GM12865 (cell line): Measurements from ENCODE around the gene KRT26.
A peak's percentile ranks its signal among the peaks of the same experiment; 100 is the strongest.

ENCODE experiments used
- DNase-seq: peaks from one replicate; pipeline ENCODE4 v3.0.0; 2010; ENCODE audit warnings: low read depth
- H3K4me3 ChIP-seq: 2 replicates; pipeline ENCODE4 v1.5.1; 2011; ENCODE audit warnings: mild to moderate bottlenecking, low read depth, low read length, control low read depth
- TF ChIP-seq, protein P1 (sequence below): IDR thresholded peaks from 2 replicates; pipeline ENCODE4 v1.5.1; 2011; ENCODE audit warnings: low read length, control low read depth, low read depth, inconsistent platforms; ENCODE audit not compliant: insufficient read depth; ENCODE audit errors: missing control alignments

Gene KRT26, protein sequence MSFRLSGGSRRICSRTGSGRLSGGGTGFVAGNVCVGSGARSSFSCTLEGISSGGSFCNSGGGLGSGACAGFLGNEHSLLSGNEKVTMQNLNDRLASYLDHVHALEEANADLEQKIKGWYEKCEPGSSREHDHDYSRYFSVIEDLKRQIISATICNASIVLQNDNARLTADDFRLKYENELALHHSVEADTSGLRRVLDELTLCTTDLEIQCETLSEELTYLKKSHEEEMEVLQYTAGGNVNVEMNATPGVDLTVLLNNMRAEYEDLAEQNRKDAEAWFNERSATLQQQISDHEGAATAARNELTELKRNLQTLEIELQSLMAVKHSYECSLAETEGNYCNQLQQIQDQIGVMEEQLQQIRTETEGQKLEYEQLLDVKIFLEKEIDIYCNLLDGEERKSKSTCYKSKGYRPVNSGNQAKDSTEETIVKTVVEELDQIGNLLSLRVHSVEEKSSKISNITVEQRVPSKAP

DNA sequence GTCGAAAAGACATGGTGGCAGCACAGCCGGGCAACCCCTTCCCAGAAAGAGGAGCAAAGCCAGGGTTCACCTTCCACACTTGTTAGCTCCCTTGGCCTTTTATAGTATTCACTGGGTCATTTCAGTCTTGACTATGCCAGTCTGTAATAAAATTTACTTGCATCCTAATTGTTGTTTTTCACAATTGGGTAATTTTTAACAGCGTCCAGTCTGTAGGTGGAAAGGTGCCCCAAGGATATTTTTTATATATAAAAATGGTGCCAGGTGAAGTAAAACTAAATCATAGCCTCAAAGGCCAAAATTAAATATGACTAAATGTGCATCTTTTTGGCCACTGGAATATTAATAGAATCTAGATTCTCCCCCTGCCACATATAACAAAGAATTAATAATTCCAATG is at the start of gene KRT26:
TSS of gene KRT26 (minus strand) at position 101 of the 400 bp plus-strand sequence. CDS start at position 13, 88 bp downstream.
- no peak within 1 kb of the TSS for H3K4me3 ChIP-seq
- TF ChIP-seq, protein P1, sequence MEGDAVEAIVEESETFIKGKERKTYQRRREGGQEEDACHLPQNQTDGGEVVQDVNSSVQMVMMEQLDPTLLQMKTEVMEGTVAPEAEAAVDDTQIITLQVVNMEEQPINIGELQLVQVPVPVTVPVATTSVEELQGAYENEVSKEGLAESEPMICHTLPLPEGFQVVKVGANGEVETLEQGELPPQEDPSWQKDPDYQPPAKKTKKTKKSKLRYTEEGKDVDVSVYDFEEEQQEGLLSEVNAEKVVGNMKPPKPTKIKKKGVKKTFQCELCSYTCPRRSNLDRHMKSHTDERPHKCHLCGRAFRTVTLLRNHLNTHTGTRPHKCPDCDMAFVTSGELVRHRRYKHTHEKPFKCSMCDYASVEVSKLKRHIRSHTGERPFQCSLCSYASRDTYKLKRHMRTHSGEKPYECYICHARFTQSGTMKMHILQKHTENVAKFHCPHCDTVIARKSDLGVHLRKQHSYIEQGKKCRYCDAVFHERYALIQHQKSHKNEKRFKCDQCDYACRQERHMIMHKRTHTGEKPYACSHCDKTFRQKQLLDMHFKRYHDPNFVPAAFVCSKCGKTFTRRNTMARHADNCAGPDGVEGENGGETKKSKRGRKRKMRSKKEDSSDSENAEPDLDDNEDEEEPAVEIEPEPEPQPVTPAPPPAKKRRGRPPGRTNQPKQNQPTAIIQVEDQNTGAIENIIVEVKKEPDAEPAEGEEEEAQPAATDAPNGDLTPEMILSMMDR, result no peak
- no peak for DNase-seq

DNA sequence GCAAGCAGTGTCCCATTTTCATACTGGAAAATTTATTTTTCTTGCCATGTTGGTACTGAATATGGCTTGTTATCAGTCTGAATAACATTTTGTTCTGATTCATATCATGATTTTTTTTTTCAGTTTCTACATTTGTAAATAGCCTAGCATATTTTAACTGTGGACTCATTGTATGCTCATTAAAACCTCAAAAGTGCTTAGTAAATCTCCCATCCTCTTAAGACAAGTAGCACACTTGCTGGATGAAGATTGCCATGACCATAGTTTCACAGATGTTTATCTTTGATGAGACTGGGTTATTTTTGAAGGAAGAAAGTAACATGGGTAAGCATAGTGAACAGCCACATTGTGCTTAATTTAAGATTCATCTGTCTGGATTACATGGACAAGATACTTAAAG is 49.5 kb upstream of the KRT26 start:
- DNase-seq, result no peak
- TF ChIP-seq, protein P1, result no peak
- H3K4me3 ChIP-seq, result no peak overlapping the region

DNA sequence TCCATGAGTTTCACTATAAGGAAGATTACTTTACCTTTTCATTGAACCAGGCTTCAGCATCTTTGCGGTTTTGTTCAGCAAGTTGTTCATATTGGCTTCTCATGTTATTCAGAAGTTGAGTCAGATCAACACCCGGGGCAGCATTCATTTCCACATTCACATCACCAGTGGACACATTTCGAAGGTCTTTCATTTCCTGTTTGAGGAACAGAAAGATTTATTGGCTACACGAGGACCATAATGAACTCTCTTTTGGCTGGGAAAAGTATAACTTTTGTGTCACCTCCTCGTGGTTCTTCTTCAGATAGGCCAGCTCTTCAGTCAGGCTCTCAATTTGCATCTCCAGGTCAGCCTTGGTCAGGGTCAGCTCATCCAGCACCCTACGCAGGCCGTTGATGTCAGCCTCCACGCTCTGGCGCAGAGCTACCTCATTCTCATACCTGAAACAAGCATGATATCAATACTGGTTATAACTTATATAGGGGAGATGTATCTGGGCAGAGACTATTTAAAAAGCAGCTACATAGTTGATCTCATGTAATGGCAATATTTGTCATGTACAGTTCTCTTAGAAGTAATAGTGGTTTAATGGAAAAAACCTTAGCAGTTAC is 48.3 kb upstream of the KRT26 start:
- DNase-seq, result peak; percentile 5
- H3K4me3 ChIP-seq, result no peak overlapping the region
- TF ChIP-seq, protein P1, result no peak

DNA sequence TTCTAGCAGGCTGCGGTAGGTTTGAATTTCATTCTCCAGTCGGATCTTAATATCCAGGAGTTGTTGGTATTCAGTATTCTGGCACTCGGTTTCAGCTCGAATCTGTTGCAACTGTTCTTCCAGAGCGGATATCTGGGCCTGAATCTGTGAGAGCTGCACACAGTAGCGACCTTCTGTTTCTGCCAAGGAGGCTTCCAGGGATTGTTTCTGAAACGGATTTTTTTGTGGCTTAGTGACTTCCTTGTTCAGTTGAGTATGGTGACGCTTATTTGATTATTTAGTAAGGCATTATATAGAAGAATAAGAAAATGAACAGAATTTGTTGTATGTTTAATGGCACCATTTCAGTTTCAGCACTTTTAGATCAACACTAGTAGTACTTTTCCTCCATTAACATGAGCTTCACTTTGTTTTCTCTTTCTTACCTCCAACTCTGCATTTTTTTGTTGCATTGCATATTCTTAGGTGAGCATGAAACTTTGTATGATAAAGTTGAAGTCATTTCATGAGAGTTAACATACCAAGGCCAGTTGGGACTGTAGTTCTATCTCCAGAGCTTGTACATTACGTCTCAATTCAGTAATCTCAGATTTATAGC is 47.6 kb upstream of the KRT26 start:
- no peak for DNase-seq

DNA sequence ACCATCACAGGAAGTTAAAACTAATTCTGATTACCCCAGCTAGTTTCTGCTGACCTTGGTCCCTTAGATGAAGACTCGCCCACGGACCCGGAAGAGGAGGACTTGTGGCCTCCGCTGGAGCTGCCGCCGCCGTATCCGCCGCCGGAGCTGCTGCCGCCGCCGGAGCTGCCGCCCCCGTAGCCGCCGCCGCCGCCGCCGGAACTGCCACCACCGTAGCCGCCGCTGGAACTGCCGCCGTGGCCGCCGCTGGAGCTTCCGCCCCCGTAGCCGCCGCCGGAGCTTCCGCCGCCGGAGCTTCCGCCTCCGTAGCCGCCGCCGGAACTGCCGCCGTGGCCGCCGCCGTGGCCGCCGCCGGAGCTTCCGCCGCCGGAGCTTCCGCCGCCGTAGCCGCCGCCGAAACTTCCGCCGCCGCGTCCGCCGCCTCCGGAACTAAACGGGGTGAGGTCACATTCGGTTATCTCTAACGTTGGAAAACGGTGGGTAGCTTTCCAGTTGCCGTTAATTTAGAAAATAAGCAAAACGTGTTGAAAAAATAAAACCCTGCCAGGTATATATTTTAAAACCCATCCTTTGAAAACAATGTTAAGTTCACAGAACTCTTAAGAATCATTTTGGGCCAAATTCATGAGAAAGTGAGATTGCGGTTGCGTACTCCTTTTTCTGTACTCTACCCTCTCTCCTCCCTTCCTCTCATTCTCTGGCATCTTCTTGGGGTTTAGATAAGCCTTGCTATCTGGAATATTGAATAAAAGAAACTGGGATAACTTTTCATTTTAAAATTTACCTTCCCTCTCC is 46.9 kb upstream of the KRT26 start:
- H3K4me3 ChIP-seq, result peak overlapping the region; percentile 93
- DNase-seq, result peak; percentile 92
- TF ChIP-seq, protein P1, result no peak

More for the DNA sequence above, 47.6 kb upstream of the KRT26 start:
- H3K4me3 ChIP-seq, result peak overlapping the region; percentile 56
- TF ChIP-seq, protein P1, result no peak

DNA sequence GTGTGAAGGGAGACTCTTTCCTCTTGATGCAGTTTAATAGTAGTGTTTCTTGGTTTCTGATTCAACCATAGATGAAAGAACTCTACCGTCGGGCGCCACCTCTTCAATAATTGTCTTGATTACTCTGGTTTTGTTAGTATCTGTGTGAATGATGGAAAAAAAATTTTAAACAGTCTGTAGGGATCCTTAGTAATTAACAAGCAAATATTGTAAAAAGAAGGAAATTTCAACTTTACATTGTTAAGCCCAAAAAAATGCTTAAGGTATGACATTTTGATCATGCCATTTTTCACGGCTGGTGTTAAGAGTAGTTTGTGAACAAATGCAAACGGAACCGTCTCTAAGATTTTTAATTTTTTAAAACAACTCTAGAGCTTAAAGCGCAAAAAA is 46.3 kb upstream of the KRT26 start:
- TF ChIP-seq, protein P1, result no peak
- H3K4me3 ChIP-seq, result peak overlapping the region; percentile 93
- DNase-seq, result peak; percentile 3
